Activated B cell treated with CpG ODN at 0.5 μM for 24 hours (primary cell): ENCODE measurements around the gene RIC1. TPM values are rescaled to one million over a fixed set of nuclear protein-coding genes. Genes with fewer than 3 reads are reported as not detected.
"Not testable (repeated sequence)": the region's sequence is repeated elsewhere in the genome, so short reads cannot be mapped to it uniquely, and the experiment has no call there.

ENCODE experiments used
- ATAC-seq: fragments of 200-7000 bp; cut with Tn5 transposase; one replicate; pipeline ENCODE4 v1.10.0; 2021; ENCODE audit warnings: low read depth, mild to moderate bottlenecking, moderate library complexity
- CTCF ChIA-PET: fragments of 350-600 bp; sonication (Branson Sonifier 250); formaldehyde crosslinking; loops from one replicate; lab custom pipeline; 2021; ENCODE audit warnings: antibody characterized with exemption; lab: Charles Lee
- POLR2A ChIA-PET: fragments of 350-600 bp; sonication (Branson Sonifier 250); formaldehyde crosslinking; loops from one replicate; lab custom pipeline; 2021; ENCODE audit warnings: antibody characterized with exemption; lab: Charles Lee
- DNase-seq: peaks from one replicate; pipeline ENCODE4 v3.0.0; 2022
- H3K27ac Mint-ChIP-seq: one replicate; pipeline ENCODE4 v1.8.0; 2020; ENCODE audit warnings: mixed read lengths
- H3K27me3 Mint-ChIP-seq: one replicate; pipeline ENCODE4 v1.8.0; 2021; ENCODE audit warnings: mixed read lengths
- H3K36me3 Mint-ChIP-seq: one replicate; pipeline ENCODE4 v1.8.0; 2021; ENCODE audit warnings: low read depth, mixed read lengths
- H3K4me1 Mint-ChIP-seq: one replicate; pipeline ENCODE4 v1.8.0; 2021; ENCODE audit warnings: mixed read lengths
- H3K4me3 Mint-ChIP-seq: one replicate; pipeline ENCODE4 v1.8.0; 2020; ENCODE audit warnings: mild to moderate bottlenecking, mixed read lengths
- H3K9me3 Mint-ChIP-seq: one replicate; pipeline ENCODE4 v1.8.0; 2020; ENCODE audit warnings: mixed read lengths
- intact Hi-C: fragments of 100-400 bp; cut with micrococcal nuclease; formaldehyde crosslinking; loops from one replicate; pipeline ENCODE4 v1.15.1; 2024
- total RNA-seq: library from RNA; stranded (reverse); gene quantifications from 2 replicates; pipeline ENCODE4 v1.2.3, GENCODE V29; 2022
- TF ChIP-seq, protein P1 (sequence below): fragments of 200-600 bp; IDR thresholded peaks from one replicate; pipeline ENCODE4 v1.8.0; 2022; ENCODE audit warnings: antibody characterized with exemption, mild to moderate bottlenecking

RIC1 gene
- total RNA-seq, 1 donor from 2014 or later: 85.0 TPM

DNA sequence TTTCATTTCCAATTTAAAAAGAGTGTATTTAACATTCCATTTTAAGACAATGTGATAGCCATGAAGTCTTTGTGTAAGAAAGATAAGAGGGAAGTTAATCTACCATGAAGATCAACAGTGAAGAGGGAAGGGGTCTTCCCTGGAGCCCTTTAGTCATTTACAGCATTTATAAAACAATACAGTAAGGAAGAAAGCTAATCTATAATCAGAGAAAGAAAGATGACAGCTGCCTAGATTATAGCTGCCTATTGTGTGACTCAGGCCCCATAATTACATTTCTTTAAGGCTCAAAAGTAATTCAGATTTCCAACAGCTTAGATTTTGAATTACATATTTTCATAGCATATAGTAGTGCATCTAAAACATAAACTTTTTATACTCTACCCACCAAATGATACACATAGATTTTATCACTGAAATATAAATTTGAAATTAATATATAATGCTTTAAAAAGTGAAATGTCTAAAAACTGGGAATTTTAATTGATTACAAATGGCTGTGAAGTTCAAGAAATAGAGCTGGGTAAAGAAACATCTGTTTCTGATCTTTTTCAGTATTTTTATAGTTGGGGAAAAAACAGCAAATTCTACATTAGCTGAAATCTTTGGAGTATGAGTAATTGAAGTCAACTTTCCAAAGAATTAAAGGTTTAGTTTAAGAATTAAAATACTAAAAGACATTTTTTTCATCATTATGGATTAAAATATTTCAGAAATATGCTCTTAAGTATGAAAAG is 89.6 kb downstream of the RIC1 start:
- DNase-seq (no peak), ATAC-seq (no peak)
- TF ChIP-seq, protein P1, sequence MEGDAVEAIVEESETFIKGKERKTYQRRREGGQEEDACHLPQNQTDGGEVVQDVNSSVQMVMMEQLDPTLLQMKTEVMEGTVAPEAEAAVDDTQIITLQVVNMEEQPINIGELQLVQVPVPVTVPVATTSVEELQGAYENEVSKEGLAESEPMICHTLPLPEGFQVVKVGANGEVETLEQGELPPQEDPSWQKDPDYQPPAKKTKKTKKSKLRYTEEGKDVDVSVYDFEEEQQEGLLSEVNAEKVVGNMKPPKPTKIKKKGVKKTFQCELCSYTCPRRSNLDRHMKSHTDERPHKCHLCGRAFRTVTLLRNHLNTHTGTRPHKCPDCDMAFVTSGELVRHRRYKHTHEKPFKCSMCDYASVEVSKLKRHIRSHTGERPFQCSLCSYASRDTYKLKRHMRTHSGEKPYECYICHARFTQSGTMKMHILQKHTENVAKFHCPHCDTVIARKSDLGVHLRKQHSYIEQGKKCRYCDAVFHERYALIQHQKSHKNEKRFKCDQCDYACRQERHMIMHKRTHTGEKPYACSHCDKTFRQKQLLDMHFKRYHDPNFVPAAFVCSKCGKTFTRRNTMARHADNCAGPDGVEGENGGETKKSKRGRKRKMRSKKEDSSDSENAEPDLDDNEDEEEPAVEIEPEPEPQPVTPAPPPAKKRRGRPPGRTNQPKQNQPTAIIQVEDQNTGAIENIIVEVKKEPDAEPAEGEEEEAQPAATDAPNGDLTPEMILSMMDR: no peak
- Mint-ChIP-seq H3K27me3 (no peaks in the 10 kb centered on the region), H3K36me3 (peaks cover 76% of the 10 kb centered on the region), H3K27ac (no peak overlapping the region), H3K9me3 (peaks cover 3% of the 10 kb centered on the region), H3K4me3 (no peak overlapping the region), H3K4me1 (peaks cover 20% of the 10 kb centered on the region)
- ChIA-PET POLR2A (interaction anchor here (0.6 to 1.1 kb wide), 2 partner anchors 11 to 764 kb away, joined by 6 to 14 read pairs; no protein-coding TSS in a partner anchor), CTCF (interaction anchor here (0.9 to 1.0 kb wide), 2 partner anchors 114 to 118 kb away, joined by 3 to 4 read pairs; partner anchors contain the start of gene ERMP1)
- intact Hi-C loops: loop anchor here (5.0 kb wide), 1 partner anchor 266 kb away; the partner anchor contains the start of gene CD274

DNA sequence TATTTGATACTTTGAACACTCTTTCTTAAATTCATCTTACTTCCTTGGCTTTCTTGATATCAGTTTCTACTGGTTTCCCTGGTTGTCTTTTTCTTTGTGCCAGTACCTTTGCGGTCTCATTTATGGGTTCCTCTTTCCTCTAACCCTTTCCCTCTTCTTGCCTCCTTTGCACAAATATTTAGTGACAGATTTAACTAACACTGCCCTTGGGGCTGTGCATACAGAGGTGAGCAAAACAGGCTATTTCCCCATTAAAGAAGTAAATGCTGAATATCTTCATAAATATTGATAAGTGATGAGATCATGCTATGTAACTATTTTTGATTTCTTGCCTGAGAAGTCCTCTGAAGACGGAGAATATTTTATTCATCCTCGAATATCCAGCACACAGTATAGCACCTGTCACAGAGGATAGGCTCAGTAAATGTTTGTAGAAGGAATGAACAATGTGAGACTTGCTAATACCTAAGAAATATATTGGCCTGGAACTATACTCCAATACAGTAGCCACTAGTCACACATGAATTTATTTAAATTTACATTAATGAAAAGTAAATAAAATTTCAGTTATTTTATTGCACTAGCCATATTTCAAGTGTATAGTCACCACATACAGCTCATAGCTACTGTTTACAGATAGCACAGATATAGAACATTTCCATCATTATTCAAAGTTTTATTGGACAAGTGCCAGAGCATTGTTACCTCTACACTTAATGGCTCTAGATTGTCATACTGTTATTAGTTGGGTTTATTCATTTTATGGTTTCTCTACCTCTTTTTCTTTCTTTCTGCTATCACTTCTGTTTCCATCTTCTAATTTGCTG is 90.4 kb downstream of the RIC1 start:
- intact Hi-C loops: loop anchor here (5.0 kb wide), 1 partner anchor 267 kb away; the partner anchor contains the start of gene CD274
- no peak for DNase-seq
- no peaks in the 10 kb centered on the region for H3K27me3 Mint-ChIP-seq

DNA sequence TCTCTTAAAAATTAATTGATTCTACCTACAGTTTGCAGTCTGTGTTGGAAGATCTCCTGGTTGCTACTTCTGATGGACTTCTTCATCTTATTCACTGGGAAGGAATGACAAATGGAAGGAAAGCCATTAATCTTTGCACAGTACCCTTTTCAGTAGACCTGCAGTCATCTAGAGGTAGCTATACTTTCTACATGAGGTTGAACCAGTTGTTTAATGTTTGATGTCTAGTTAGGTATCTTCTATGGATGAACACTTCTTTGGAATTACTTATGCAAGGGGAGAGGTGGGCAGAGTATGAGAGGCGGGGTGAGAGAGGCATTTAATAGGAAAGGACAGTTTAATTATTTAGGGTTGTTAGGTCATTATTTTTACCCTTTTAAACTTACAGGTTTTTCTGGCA is 91.2 kb downstream of the RIC1 start:
- DNase-seq (no peak), ATAC-seq (no peak)
- POLR2A ChIA-PET: no interaction called here
- peaks cover 13% of the 10 kb centered on the region for H3K4me1 Mint-ChIP-seq
- H3K4me3 Mint-ChIP-seq: no peak overlapping the region
- H3K27ac Mint-ChIP-seq: no peak overlapping the region
- H3K27me3 Mint-ChIP-seq: no peaks in the 10 kb centered on the region
- H3K9me3 Mint-ChIP-seq: peaks cover 3% of the 10 kb centered on the region
- CTCF ChIA-PET: no interaction called here
- intact Hi-C loops: loop anchor here (10.0 kb wide), 1 partner anchor 65 kb away; no protein-coding TSS in a partner anchor
- TF ChIP-seq, protein P1: no peak
- peaks cover 77% of the 10 kb centered on the region for H3K36me3 Mint-ChIP-seq

More for the DNA sequence above, 90.4 kb downstream of the RIC1 start:
- Mint-ChIP-seq H3K9me3 (peaks cover 3% of the 10 kb centered on the region), H3K4me1 (peaks cover 20% of the 10 kb centered on the region), H3K27ac (peak overlapping the region; percentile 33), H3K36me3 (peaks cover 78% of the 10 kb centered on the region), H3K4me3 (no peak overlapping the region)
- TF ChIP-seq, protein P1: no peak
- ChIA-PET CTCF (interaction anchor here (0.9 kb wide), 1 partner anchor 119 kb away, joined by 3 read pairs; no protein-coding TSS in a partner anchor), POLR2A (interaction anchor here (1.1 kb wide), 1 partner anchor 10 kb away, joined by 14 read pairs; no protein-coding TSS in a partner anchor)
- ATAC-seq: no peak

DNA sequence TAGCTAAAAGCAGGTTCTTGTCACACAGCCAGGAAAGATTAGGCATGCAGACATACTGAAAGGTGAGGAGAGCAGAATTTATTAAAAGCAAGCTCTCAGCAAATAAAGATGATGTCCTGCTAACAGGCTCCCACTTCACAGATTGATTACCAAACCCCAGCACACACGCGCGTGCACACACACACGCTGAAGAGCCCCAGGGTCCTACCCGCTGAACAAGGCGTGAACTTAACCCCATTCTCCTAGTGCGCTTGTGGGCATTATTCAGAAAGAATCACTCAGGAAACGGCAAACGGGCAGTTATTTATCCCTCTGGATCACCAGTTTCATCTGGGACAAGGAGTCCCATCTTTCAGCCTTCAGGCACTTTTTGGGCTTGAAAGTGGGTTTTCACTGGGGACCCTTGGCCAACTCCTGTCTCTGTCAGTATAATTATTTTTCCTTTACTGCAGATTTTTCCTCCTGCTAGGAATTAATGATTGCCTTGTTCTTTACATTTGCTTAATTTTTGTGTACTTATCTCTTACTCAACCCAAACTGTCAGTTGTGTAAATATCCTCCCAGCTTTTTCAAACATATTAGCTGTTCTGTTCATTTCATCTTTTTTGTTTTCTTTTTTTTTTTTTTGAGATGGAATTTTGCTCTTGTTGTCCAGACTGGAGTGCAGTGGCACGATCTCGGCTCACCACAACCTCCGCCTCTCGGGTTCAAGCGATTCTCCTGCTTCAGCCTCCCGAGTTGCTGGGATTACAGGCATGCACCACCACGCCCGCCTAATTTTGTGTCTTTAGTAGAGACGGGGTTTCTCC is 92.6 kb downstream of the RIC1 start:
- TF ChIP-seq, protein P1: no peak
- no peak for DNase-seq
- CTCF ChIA-PET: interaction anchor here (0.7 kb wide), 1 partner anchor 224 kb away, joined by 3 read pairs; no protein-coding TSS in a partner anchor
- no peak overlapping the region for H3K4me3 Mint-ChIP-seq
- ATAC-seq: no peak
- intact Hi-C loops: loop anchor here (10.0 kb wide), 1 partner anchor 63 kb away; no protein-coding TSS in a partner anchor
- peaks cover 3% of the 10 kb centered on the region for H3K9me3 Mint-ChIP-seq
- POLR2A ChIA-PET: no interaction called here
- H3K27me3 Mint-ChIP-seq: no peaks in the 10 kb centered on the region
- H3K36me3 Mint-ChIP-seq: peaks cover 82% of the 10 kb centered on the region
- no peak overlapping the region for H3K27ac Mint-ChIP-seq
- H3K4me1 Mint-ChIP-seq: peaks cover 7% of the 10 kb centered on the region

DNA sequence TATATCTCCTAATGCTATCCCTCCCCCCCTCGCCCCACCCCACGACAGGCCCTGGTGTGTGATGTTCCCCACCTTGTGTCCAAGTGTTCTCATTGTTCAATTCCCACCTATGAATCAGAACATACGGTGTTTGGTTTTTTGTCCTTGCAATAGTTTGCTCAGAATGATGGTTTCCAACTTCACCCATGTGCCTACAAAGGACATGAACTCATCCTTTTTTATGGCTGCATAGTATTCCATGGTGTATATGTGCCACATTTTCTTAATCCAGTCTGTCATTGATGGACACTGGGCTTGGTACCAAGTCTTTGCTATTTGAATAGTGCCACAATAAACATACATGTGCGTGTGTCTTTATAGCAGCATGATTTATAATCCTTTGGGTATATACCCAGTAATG is 93.8 kb downstream of the RIC1 start:
- ATAC-seq, POLR2A ChIA-PET, DNase-seq, H3K27me3 Mint-ChIP-seq, H3K27ac Mint-ChIP-seq, H3K4me3 Mint-ChIP-seq, H3K9me3 Mint-ChIP-seq, H3K4me1 Mint-ChIP-seq, CTCF ChIA-PET: not testable (repeated sequence)
- peaks cover 85% of the 10 kb centered on the region for H3K36me3 Mint-ChIP-seq
- intact Hi-C loops: loop anchor here (10.0 kb wide), 1 partner anchor 62 kb away; no protein-coding TSS in a partner anchor
